ENCODE results near the gene OTOA.
"Not testable (repeated sequence)": the region's sequence is repeated elsewhere in the genome, so short reads cannot be mapped to it uniquely, and the experiment has no call there.

The OTOA gene

DNA sequence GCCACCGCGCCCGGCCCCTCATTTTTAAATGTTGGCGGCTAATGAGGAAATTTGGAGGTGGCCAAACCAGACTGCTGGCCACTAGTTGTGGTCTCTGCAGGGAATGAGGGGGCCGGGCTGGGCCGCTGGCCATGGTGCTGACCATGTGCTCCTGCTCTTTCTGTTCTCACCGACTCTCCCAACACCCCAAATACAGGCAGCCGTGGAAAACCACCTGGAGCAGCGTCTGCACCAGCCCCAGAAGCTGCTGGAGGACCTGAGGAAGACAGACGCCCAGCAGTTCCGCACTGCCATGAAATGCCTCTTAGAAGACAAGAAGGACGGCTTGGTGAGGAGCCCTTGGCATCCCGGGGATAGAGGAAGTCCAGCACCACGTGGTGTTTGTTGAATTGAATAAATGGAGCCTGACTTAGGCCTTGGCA, 21.3 kb downstream of the OTOA start:
- Histone ChIP-seq H2AFZ (no peak overlapping the region), H3K4me3 (ENCODE audit: low read depth, low read length) (no peak overlapping the region), H3K9me3 (ENCODE audit: control insufficient read depth, low read length) (no peaks in the 10 kb centered on the region), H3K79me2 (no peaks in the 10 kb centered on the region), H3K4me1 (no peaks in the 10 kb centered on the region), H3K27ac (no peak overlapping the region), H3K36me3 (ENCODE audit: control insufficient read depth, insufficient read depth, low read length) (no peaks in the 10 kb centered on the region), H3K9ac (no peak overlapping the region), H3K27me3 (ENCODE audit: control insufficient read depth, insufficient read depth, low read length) (no peaks in the 10 kb centered on the region), H3K4me2 (ENCODE audit: low read length) (no peak overlapping the region)
- TF ChIP-seq, protein P1, sequence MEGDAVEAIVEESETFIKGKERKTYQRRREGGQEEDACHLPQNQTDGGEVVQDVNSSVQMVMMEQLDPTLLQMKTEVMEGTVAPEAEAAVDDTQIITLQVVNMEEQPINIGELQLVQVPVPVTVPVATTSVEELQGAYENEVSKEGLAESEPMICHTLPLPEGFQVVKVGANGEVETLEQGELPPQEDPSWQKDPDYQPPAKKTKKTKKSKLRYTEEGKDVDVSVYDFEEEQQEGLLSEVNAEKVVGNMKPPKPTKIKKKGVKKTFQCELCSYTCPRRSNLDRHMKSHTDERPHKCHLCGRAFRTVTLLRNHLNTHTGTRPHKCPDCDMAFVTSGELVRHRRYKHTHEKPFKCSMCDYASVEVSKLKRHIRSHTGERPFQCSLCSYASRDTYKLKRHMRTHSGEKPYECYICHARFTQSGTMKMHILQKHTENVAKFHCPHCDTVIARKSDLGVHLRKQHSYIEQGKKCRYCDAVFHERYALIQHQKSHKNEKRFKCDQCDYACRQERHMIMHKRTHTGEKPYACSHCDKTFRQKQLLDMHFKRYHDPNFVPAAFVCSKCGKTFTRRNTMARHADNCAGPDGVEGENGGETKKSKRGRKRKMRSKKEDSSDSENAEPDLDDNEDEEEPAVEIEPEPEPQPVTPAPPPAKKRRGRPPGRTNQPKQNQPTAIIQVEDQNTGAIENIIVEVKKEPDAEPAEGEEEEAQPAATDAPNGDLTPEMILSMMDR (IDR thresholded peaks at IDR 0.05), result no peak

DNA sequence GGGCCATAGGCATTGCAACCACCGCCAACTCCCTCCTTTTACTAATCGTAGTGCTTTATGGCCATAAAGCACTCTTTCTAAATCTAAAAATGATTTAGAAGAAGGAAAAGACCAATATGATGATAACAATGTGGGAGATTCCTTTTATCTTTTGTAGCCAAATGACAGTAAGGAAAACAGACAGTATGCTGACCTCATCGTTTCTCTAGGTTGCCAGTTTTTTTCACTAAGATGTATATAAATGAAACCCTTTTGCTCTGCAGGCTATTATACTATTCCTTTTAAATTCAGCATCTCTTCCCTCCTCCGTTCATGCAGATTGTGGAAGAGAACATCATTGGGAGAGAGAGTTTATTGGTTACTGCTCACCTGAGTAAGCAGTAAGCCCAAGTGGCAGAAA, 25.3 kb downstream of the OTOA start:
- no peak overlapping the region for H2AFZ ChIP-seq
- no peak overlapping the region for H3K9ac ChIP-seq
- no peaks in the 10 kb centered on the region for H3K9me3 ChIP-seq (ENCODE audit: control insufficient read depth, low read length)
- H3K36me3 ChIP-seq (ENCODE audit: control insufficient read depth, insufficient read depth, low read length), result no peaks in the 10 kb centered on the region
- no peaks in the 10 kb centered on the region for H3K4me1 ChIP-seq
- H3K4me2 ChIP-seq (ENCODE audit: low read length), result no peak overlapping the region
- H3K27ac ChIP-seq, result no peak overlapping the region
- TF ChIP-seq, protein P1 (IDR thresholded peaks at IDR 0.05), result no peak
- no peaks in the 10 kb centered on the region for H3K79me2 ChIP-seq
- no peaks in the 10 kb centered on the region for H3K27me3 ChIP-seq (ENCODE audit: control insufficient read depth, insufficient read depth, low read length)
- no peak overlapping the region for H3K4me3 ChIP-seq (ENCODE audit: low read depth, low read length)

DNA sequence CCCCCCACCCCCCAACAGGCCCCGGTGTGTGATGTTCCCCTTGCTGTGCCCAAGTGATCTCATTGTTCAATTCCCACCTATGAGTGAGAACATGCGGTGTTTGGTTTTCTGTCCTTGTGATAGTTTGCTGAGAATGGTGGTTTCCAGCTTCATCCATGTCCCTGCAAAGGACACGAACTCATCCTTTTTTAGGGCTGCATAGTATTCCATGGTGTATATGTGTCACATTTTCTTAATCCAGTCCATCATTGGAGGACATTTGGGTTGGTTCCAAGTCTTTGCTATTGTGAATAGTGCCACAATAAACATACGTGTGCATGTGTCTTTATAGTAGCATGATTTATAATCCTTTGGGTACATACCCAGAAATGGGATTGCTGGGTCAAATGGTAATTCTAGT, 27.2 kb downstream of the OTOA start:
- H3K4me2 ChIP-seq (ENCODE audit: low read length); H3K9ac ChIP-seq; H3K27ac ChIP-seq; H2AFZ ChIP-seq; H3K36me3 ChIP-seq (ENCODE audit: control insufficient read depth, insufficient read depth, low read length); H3K27me3 ChIP-seq (ENCODE audit: control insufficient read depth, insufficient read depth, low read length); H3K4me1 ChIP-seq; H3K4me3 ChIP-seq (ENCODE audit: low read depth, low read length); H3K79me2 ChIP-seq; H3K9me3 ChIP-seq (ENCODE audit: control insufficient read depth, low read length): not testable (repeated sequence)

DNA sequence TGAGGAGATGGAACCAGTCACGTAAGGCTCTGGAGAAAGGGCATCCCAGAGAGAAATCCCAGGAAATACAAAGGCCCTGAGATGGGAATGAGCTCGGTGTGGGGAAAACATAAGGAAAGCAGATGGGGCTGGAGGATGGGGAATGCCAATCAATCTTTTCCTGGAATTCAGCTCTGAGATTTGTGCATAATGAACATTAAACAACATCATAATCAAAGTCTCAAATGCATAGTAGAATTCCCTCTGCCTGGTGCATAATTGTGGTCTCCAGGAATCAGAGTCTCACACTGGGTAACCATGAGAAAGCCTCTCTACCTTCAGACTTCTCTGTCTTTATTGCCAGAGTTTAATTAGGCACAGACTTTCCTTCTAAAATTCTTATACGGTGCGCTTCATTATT, 30.8 kb downstream of the OTOA start:
- Histone ChIP-seq H3K27ac (no peak overlapping the region), H3K4me3 (ENCODE audit: low read depth, low read length) (no peak overlapping the region), H2AFZ (no peak overlapping the region), H3K27me3 (ENCODE audit: control insufficient read depth, insufficient read depth, low read length) (no peaks in the 10 kb centered on the region), H3K4me1 (no peaks in the 10 kb centered on the region), H3K4me2 (ENCODE audit: low read length) (no peak overlapping the region), H3K9ac (no peak overlapping the region), H3K79me2 (no peaks in the 10 kb centered on the region), H3K9me3 (ENCODE audit: control insufficient read depth, low read length) (no peaks in the 10 kb centered on the region), H3K36me3 (ENCODE audit: control insufficient read depth, insufficient read depth, low read length) (no peaks in the 10 kb centered on the region)
- TF ChIP-seq, protein P1 (IDR thresholded peaks at IDR 0.05), result no peak

DNA sequence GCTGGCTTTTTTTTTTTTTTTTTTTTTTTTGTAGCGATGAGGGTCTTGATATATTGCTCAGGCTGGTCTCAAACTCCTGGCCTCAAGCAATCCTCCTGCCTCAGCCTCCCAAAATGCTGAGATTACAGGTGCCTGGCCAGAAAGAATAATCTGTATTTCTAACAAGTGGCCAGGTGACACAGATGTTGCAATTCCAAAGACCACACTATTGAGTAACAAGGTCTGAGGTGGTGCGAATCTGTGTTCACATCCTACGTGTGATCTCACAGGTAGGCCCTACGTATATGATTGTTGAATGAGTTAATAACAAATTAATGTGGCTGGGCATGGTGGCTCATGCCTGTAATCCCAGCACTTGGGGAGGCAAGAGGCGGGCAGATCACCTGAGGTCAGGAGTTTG, 33.3 kb downstream of the OTOA start:
- TF ChIP-seq, protein P1 (IDR thresholded peaks at IDR 0.05), result no peak
- no peaks in the 10 kb centered on the region for H3K9me3 ChIP-seq (ENCODE audit: control insufficient read depth, low read length)

More for the DNA sequence above, 33.3 kb downstream of the OTOA start:
- H2AFZ ChIP-seq, result no peak overlapping the region
- H3K36me3 ChIP-seq (ENCODE audit: control insufficient read depth, insufficient read depth, low read length), result no peaks in the 10 kb centered on the region
- no peaks in the 10 kb centered on the region for H3K4me1 ChIP-seq
- H3K4me2 ChIP-seq (ENCODE audit: low read length), result no peak overlapping the region
- no peaks in the 10 kb centered on the region for H3K27me3 ChIP-seq (ENCODE audit: control insufficient read depth, insufficient read depth, low read length)
- H3K79me2 ChIP-seq, result no peaks in the 10 kb centered on the region
- no peak overlapping the region for H3K9ac ChIP-seq
- H3K27ac ChIP-seq, result no peak overlapping the region
- H3K4me3 ChIP-seq (ENCODE audit: low read depth, low read length), result no peak overlapping the region

Measured in parathyroid adenoma (tissue), 2 donors.